GM18858 (cell line): ENCODE results near the gene C15orf62.

Source experiments
- ATAC-seq: cut with Tn5 transposase; IDR thresholded peaks from one replicate; pipeline ENCODE4 v1.9.1; 2021; ENCODE audit not compliant: unreplicated experiment

C15orf62 gene, protein sequence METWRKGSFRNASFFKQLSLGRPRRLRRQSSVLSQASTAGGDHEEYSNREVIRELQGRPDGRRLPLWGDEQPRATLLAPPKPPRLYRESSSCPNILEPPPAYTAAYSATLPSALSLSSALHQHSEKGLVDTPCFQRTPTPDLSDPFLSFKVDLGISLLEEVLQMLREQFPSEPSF

DNA sequence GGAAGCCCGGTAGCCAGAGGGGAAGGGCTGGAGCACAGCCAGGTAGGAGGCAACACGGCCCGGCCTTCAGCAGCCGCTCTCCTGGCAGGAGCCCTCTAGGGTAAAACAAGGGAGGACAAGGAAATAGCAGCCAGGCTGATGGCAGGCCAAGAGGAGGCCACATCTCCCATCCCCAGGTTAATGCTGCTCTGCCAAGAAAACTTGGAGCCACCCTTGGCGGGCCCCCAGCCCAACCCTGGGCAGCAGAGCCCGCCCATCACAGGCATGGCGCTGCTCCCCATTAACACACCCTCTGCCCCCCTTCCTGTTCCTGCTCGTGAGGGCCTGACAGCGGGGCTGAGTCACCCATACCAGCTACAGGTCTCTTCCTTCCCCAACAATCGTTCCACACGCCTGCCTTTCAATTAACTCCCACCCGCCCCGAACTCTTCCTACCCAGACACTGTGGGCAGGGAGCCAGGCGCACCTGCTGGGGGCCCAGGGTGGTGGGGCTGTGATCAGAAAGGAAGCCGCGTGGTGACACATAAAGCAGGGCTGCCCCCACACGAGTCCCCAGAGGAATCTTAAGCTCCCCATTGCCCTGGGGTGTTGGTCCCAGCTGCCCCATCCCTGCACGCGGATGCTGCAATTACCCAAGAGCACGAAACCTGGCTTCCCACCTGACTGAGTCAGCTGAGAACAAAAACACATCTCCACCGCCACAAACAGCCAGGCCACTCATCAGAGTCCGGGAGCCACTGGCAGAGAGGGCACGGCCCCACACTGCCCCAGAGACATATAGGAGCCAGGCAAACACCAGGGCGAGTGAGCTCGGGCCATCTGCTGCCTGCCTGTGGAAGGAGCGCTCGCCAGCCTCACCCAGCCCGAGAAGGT, at the start of gene C15orf62:
Gene C15orf62, plus strand, starts transcription at position 707 of the 873 bp plus-strand sequence. CDS start 516 bp downstream, outside the sequence.
- ATAC-seq, result no peak

DNA sequence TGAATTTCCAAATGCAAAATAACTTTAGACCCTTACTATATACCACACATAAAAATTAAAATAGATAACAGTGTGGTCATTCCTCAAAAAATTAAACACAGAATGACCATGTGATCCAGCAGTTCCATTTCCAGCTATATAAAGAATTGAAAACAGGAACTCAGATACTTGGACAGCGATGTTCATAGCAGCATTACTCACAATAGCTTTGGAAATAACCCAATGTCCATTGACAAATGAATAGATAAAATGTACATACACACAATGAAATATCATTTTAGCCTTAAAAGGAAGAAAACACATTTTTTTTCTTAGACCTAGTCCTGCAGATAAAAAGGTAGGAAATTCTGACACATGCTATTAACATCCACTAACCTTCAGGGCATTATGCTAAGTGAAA, 48.1 kb upstream of the C15orf62 start:
- no peak for ATAC-seq

DNA sequence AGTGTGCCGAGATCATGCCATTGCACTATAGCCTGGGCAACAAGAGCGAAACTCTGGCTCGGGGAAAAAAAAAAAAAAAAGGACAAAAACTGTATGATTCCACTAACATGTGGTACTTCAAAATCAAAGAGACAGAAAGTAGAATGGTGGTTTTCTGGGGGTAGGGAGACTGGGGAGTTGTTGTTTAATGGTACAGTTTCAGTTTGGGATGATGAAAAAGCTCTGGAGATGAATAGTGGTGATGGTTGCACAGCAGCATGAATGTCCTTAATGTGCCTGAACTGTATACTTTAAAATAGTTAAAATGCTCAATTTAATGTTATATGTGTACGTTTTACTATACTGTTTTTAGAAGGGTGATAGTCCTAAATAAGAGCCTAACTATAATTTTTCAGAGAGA, 47.4 kb upstream of the C15orf62 start:
- no peak for ATAC-seq

DNA sequence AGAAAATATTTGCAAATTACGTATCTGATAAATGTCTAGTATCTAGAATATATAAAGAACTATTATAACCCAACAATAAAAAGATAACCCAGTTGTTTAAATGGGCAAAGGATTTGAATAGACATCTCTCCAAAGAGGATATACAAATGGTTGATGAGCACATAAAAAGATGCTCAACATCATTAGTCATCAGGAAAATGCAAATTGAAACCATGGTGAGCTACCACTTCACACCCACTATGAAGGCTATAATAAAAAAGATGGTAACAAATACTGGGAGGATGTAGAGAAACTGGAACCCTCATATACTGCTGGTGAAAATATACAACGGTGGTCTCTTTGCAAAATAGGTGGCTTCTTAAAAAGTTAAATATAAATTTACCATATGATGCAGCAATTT, 46.8 kb upstream of the C15orf62 start:
- no peak for ATAC-seq

DNA sequence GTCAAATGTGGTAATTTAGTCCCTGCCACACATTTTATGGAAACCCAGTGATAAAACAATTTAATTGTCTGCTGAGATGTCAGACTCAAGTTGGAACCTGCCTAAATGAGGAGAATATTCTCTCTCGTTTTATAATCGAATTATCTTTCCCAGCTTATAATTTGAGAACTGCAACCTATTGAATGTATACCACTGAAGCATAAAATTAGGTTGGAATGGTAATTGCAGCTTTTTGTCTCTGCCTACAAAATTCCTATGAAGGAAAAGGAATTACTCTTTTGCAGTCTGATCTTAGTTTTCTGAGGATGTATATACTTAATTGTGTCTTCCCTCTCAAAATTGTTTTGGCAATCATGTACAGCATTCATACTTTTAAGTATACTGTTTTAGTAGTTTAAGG, 45.9 kb upstream of the C15orf62 start:
- ATAC-seq, result no peak

DNA sequence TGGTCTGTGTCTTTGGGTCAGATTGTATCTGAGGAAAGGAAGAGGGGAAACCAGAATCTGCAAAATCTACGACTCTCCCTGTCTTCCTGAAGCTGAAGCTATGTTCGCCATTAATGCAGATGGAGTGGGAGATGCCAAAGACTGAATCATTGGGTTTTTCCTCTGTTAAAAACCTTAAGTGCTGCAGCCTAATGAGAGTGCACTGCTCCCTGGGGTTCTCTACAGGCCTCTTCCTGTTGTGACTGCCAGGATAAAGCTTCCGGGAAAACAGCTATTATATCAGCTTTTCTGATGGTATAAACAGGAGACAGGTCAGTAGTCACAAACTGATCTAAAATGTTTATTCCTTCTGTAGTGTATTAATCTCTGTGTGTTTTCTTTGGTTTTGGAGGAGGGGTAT, 38.7 kb upstream of the C15orf62 start:
- no peak for ATAC-seq

DNA sequence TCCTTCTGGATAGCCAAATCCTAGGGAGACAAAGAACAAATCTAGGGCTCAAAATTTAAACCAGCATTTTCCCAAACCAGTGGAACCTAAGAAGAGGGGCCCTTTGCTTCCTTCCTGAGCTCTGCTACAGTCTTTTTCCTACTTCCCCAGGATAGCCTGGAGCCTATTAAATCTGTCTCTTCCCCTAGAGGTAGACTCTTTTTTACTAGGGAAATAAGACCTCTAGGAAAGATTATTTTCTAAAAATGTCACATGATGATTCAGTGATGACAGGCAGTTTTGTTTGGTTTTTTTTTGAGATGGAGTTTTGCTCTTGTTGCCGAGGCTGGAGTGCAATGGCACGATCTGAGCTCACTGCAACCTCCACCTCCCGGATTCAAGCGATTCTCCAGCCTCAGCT, 33.2 kb upstream of the C15orf62 start:
- ATAC-seq, result no peak

DNA sequence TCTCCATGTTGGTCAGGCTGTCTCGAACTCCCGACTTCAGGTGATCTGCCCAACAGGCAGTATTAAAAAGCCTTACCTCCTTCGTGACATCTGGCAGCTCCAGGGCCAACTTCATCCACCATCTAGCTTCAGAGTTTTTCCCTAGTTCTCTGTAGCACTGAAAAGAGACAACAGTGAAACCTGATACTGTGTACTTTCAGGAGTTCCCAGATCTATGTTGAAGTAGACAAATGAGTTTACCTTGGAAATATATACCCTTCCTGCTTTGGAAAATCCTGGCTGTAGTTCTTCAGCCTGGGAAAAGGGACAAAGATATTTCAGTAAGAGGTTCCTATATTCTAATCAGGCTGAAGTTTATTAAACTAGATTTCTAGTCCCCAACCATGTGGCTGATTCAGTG, 32.7 kb upstream of the C15orf62 start:
- no peak for ATAC-seq

DNA sequence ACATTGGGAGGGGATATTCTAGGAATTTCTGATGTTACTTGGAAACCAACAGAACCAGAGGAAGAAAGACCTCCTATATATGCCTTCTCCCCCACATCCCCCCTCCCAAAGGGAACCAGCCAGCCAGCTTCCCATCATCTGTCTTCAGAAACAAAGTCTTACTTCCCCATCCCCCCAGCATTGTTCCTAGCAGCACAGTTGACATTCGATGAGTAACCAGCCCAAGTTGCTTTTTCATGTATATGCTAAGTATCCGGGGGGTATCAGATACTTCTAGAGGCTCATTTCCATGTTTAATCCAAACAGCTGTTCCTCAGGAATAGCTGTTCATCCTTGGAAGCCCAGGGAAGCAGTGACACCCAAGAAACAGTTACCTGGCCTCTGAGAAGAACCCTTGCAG, 30.7 kb upstream of the C15orf62 start:
- no peak for ATAC-seq

DNA sequence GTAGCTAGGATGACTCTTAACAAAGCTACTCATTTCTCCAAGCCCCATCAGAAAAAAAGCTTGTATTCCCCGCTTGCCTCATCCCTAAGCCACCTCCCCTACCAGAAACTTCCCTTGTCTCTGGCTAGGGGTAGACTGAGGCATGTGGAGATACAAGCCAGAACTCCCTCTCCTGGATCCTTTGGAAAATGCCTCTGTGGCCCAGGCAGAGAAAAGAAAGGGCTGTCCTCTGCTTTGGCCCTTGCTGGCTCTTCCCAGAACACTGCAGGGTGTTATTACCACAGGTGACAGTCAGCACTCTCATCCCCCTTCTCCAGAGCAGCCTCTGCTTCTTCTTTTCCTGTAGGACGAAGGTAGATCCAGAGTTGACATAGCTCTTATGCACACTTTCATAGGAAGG, 29.9 kb upstream of the C15orf62 start:
- ATAC-seq, result no peak

DNA sequence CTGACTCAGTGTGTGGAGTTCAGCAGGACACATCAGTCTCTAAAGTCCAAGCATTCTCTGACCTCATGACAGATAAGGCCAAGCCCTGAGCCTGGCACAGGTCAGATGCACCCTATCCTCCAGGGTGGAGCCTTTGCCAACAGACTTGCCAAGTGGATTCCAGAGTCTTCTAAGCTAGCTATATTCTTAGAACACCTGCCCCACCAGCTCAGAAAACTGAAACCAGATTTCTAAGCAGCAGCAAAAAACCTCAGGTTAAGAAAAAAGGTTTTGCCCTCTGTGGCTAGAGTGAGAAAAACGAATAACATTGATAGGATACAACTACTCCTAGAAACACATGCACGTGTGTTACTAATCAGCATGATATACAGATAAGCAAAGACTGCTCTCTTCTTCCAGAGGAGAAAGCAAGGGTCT, 26.3 kb upstream of the C15orf62 start:
- ATAC-seq, result no peak

DNA sequence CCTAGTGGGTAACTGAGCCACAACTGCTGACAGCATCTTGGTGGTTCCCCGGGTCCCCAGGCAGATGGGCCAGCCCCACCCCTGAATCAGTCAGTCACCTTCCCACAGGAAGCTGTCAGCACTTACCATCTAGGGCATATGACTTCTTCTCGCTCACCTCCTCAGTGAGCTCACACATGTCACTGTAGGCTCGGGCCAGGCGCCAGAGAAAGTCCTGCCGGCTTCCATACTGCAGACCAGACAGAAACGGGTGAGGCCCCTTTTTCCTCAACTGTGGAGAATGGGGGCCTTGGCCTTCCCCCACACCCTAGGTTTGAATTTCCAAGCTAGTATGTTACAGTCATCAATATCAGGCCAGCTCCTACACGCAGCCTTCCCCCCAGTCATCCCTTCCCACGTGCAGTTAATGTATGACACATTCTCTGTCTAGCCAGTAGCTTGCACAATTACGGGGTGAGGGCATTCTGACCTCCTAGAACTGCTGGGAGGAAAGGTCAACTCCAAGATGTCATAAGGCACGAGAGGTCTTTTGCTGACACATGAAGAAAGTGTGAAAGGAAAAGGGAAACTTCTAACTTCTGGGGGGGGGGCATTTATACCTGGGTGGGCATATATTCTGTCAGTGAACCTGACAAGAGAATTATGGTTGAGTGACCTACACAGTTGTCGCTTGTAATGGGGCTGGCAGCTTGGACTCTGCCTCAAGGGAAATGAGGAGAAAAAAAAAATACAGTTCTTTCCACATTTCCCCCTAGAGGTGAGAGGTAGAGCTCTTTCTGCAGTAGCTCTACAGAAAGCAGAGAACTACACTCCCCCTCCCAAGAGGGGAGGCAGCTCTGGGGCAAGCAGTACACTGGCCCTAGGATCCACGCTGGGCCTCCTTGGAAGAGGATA, 25.6 kb upstream of the C15orf62 start:
- ATAC-seq, result no peak

DNA sequence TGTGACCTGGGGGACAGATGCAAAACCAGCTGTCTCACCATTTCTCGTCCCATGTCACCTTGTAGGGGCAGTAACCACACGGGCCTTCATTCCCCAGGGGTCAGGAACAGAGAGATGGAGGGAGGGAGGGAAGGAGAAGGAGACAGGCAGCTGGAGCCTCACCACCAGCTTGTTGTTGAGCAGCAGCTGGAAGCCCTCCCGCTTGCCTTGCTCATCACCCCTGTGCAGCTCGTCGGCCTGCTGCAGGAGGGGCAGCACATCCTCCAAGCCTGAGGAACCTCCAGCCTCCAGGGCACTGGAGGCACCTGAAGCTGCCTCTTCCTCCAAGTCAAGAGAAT, 25.0 kb upstream of the C15orf62 start:
- ATAC-seq, result no peak

DNA sequence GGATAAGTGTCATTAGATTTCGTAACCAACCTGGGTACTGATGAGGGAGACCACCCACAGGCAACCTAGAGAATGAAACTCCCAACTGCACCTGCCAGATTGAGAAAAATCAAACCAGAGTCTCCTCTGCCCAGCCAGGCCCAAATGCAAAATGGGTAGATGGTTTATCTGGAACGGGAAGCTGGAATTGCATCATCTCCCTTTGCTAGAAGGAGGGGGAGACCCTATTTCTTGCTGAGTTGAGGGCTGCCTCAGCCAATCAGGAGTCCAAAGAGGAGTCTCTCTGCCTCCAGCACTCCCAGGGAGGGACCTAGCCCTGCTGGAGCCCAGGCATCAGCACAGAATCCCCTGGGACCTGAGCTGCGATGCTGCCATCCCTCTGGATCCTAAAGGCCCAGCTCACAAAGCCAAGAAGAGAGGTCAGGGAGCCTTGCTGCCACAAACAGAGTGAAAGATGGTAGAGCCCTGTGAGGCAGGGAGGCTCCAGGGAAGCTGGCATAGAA, 22.8 kb upstream of the C15orf62 start:
- ATAC-seq, result no peak

DNA sequence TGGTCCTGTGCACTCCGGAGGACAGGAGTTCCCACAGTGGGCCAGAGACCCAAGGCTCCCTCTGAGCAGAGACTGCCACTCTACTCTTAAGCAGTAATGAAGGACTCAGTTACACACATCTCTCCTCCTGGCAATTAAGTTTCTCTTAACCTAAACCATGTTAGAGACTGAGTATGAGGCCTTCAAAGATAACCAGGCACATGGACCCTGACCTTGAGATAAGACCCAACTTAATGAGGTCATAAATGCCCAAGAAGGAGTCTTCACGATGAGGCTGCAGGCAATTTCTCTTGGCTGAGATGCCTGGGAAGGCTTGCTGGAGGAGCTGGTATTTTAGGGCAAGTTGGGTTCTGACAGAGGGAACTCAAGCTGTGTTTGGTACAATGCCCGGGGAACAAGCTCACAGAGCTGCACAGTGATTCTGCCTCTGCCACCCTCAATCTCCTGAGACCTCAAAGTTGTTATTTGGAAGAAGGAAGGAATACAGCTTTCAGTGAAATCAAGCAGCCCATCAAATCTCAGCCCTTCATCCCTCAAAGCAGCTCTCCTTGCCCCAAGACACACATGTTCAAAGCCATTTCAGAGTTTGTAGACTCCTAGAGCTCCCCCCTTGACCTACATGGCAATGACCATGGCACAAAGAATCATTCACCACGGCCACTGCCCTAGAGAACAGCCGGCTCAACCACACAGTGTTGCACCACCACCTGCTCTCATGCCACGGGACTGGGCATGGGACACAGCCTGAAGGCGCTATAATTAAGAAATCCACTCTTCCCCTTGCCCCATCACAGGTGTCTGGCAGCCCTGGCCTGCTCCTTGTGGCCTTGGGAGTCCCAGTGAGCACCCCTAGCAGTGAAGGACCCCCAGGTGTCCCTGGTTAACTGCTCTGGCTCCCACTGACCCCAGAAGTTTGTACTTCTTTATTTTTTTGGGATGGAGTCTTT, 21.8 kb upstream of the C15orf62 start:
- ATAC-seq, result no peak

DNA sequence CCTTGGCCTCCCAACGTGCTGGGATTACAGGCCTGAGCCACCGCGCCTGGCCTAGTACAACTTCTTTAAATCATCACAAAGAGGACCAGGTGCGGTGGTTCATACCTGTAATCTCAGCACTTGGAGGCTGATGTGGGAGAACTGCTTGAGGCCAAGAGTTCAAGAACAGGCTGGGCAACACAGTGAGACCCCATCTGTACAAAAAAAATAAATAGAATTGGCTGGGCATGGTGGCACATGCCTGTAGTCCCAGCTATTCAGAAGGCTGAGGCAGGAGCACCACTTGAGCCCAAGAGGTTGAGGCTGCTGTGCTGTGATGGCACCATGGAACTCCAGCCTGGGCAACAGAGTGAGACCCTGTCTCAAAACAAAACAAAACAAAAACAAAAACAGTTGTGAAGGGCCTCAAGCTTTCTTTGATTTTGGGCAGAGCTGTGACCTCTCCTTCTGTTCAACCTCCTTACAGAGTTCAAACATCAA, 20.6 kb upstream of the C15orf62 start:
- no peak for ATAC-seq

DNA sequence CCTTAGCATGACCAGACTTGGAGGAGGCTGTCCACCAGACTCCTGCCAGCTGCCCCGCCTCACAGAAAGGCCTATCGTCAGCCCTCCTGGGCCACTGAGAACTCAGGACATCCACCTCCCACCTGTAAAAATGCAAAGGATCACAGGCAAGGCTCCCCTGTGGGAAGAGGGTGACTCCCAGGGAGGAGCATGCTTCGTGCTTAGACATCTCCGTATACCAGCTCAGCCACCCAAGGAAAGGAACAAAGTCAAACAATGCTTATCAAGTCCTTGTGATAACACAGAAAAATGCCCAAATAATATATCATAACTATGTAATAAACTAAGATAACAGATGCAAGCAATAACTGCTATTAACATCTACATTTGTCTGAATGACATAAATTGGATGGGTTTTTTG, 18.9 kb upstream of the C15orf62 start:
- ATAC-seq, result no peak

DNA sequence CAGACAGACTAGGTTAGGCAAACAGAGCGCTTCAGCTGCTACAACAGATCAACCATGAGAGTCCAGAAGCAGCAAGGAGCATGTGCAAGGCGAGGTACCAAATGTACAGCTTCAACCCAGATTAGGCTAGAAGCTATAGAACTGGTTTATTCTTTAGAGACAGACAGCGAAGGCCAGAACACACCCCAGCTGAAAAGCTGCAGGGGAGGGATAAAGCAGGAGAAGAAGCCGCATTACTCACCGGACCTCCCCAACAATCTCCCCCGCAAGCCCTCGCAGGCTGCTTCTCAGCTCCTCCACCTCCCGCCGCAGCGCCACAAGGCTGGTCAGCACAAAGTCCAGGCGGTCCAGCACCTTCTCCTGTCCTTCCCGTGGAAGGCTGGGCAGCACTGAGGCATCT, 18.0 kb upstream of the C15orf62 start:
- ATAC-seq, result no peak

DNA sequence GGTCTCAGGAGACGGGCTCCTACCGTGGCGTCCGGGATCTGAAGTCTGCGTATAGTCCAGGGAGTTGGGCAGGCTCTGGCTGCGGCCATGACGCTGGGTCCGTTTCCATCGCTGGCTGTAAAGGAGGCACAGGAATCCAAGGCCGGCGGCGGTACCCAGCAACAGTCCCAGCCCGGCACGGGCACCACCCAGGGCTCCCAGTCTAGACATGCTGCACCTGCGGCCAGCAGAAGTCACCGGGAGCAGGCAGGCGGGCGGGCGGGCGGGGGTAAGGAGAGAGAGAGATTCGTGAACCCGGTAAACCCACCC, 15.3 kb upstream of the C15orf62 start:
- no peak for ATAC-seq
